K562 (cell line): Measurements from ENCODE around the gene MDM1. TPM values are rescaled to one million over a fixed set of nuclear protein-coding genes. Genes with fewer than 3 reads are reported as not detected.

Experiments
- ATAC-seq: fragments of 200-7000 bp; cut with Tn5 transposase; 3 replicates; pipeline ENCODE4 v1.9.1; 2020; ENCODE audit warnings: moderate library complexity
- BruUV-seq: library from RNA; stranded (reverse); fragments of 400-500 nt; replicated peaks from 2 replicates; lab custom pipeline; 2021; lab: Mats Ljungman, UMichigan
- CTCF ChIA-PET: fragments of 300-600 bp; formaldehyde crosslinking; extraction: SDS; loops from one replicate; lab custom pipeline; 2021; ENCODE audit warnings: low intra/inter-chr PET ratio; lab: Yijun Ruan, JAX
- POLR2A ChIA-PET: fragments of 300-600, 350-650 bp; sonication (Branson Sonifier 250); formaldehyde crosslinking; extraction: SDS; loops from one replicate; lab custom pipeline; 2021; ENCODE audit warnings: antibody characterized with exemption, inconsistent platforms; lab: Yijun Ruan, JAX
- DNase-seq, 4 experiments: peaks; one replicate each; pipeline versions ENCODE4 v3.0.0 to v3.0.0-alpha.2; 2011 to 2018; ENCODE audit warnings: low spot score in 3 of 4, mixed read lengths in 3 of 4; ENCODE audit errors: extremely low read depth in 1 of 4
- FAIRE-seq: peaks from 2 replicates; lab custom pipeline; 2011; peaks lifted over from hg19 to GRCh38; lab: Jason Lieb, UNC
- H2AFZ ChIP-seq: 2 replicates; pipeline ENCODE4 v1.6.0; 2011; ENCODE audit warnings: low read depth, low read length, control low read depth, inconsistent platforms
- H3K27ac ChIP-seq: fragments of 200-600 bp; 3 replicates; pipeline ENCODE4 v1.8.0; 2011; ENCODE audit warnings: low read depth, mild to moderate bottlenecking, control low read depth, inconsistent platforms, low read length, moderate library complexity, mixed read lengths; ENCODE audit errors: extremely low read depth
- H3K27me3 ChIP-seq, 2 experiments: fragments of 300-600 bp in 1 of 2; 2 replicates in 1 of 2; 3 replicates in 1 of 2; pipeline versions ENCODE4 v1.6.0 to v1.8.0; 2011; ENCODE audit warnings: inconsistent platforms in 2 of 2, low read length in 2 of 2, mild to moderate bottlenecking in 1 of 2, mixed read lengths in 1 of 2, moderate library complexity in 1 of 2; ENCODE audit not compliant: control insufficient read depth in 2 of 2, insufficient read depth in 2 of 2
- H3K36me3 ChIP-seq: fragments of 300-600 bp; 3 replicates; pipeline ENCODE4 v1.8.0; 2011; ENCODE audit warnings: mild to moderate bottlenecking, low read length, inconsistent platforms; ENCODE audit not compliant: control insufficient read depth, insufficient read depth
- H3K4me1 ChIP-seq, 2 experiments: fragments of 200-600 bp in 1 of 2; replicated peaks in 1 of 2; 2 replicates in 1 of 2; 3 replicates in 1 of 2; pipeline versions ENCODE4 v1.5.1 to v1.8.0; 2011; ENCODE audit warnings: inconsistent platforms in 2 of 2, low read length in 2 of 2, mild to moderate bottlenecking in 1 of 2, mixed read lengths in 1 of 2, moderate library complexity in 1 of 2; ENCODE audit not compliant: control insufficient read depth in 2 of 2, insufficient read depth in 2 of 2
- H3K4me2 ChIP-seq: 2 replicates; pipeline ENCODE4 v1.6.1; 2011; ENCODE audit warnings: low read length, control low read depth, inconsistent platforms, mixed read lengths; ENCODE audit not compliant: insufficient read depth
- H3K4me3 ChIP-seq: fragments of 200-600 bp; sonication (generic), shearing (Covaris generic); 2 replicates; pipeline ENCODE4 v1.5.1; 2016; ENCODE audit warnings: control low read depth, inconsistent platforms
- H3K79me2 ChIP-seq: fragments of 200-600 bp; 3 replicates; pipeline ENCODE4 v1.8.0; 2011; ENCODE audit warnings: low read length, inconsistent platforms; ENCODE audit not compliant: control insufficient read depth, insufficient read depth
- H3K9ac ChIP-seq, 2 experiments: 2 replicates each; pipeline versions ENCODE4 v1.6.0 to v1.6.1; 2011; ENCODE audit warnings: low read depth in 2 of 2, low read length in 2 of 2, control low read depth in 1 of 2, inconsistent platforms in 1 of 2, mild to moderate bottlenecking in 1 of 2, mixed read lengths in 1 of 2; ENCODE audit not compliant: insufficient read depth in 1 of 2
- H3K9me1 ChIP-seq: one replicate; pipeline ENCODE4 v1.6.0; 2011; ENCODE audit warnings: inconsistent platforms, mild to moderate bottlenecking, low read length, moderate library complexity; ENCODE audit not compliant: control insufficient read depth, insufficient read depth
- H3K9me3 ChIP-seq: replicated peaks from 2 replicates; pipeline ENCODE4 v1.5.1; 2011; ENCODE audit warnings: low read depth, low read length, inconsistent platforms; ENCODE audit not compliant: control insufficient read depth, insufficient read depth
- H4K20me1 ChIP-seq: replicated peaks from 2 replicates; pipeline ENCODE4 v1.6.1; 2011; ENCODE audit warnings: low read length, inconsistent platforms, mixed read lengths; ENCODE audit not compliant: control insufficient read depth, insufficient read depth
- HNRNPLL ChIP-seq: fragments of 200-400 bp; formaldehyde crosslinking; IDR thresholded peaks from 2 replicates; pipeline ENCODE4 v1.6.1; 2017; ENCODE audit warnings: low read length, low read depth, mild to moderate bottlenecking; ENCODE audit not compliant: poor library complexity, severe bottlenecking
- IRF1 ChIP-seq: sonication (generic); formaldehyde crosslinking; IDR thresholded peaks from 2 replicates; pipeline ENCODE4 v1.8.0; 2022; ENCODE audit warnings: missing genetic modification reagents, mild to moderate bottlenecking, borderline replicate concordance
- TFAP4 ChIP-seq: sonication (generic); formaldehyde crosslinking; IDR thresholded peaks from 2 replicates; pipeline ENCODE4 v1.8.0; 2022; ENCODE audit warnings: missing genetic modification reagents, mild to moderate bottlenecking, moderate library complexity, borderline replicate concordance
- ZBED1 ChIP-seq: IDR thresholded peaks from 2 replicates; pipeline ENCODE4 v1.6.1; 2014
- ZBTB5 ChIP-seq: fragments of 450-650 bp; IDR thresholded peaks from 2 replicates; pipeline ENCODE4 v1.6.1; 2017; ENCODE audit warnings: antibody characterized with exemption
- ZC3H4 ChIP-seq: sonication (generic); formaldehyde crosslinking; IDR thresholded peaks from 2 replicates; pipeline ENCODE4 v1.9.0; 2021; ENCODE audit warnings: missing genetic modification reagents, borderline replicate concordance
- ZNF274 ChIP-seq: IDR thresholded peaks from 2 replicates; pipeline ENCODE4 v1.6.1; 2011; ENCODE audit warnings: low read depth, mild to moderate bottlenecking, low read length, moderate library complexity, borderline replicate concordance
- ZNF407 ChIP-seq: fragments of 450-650 bp; IDR thresholded peaks from 2 replicates; pipeline ENCODE4 v1.6.1; 2016; ENCODE audit warnings: low read depth
- WGBS: fragments of 100-300 bp; shearing (Covaris generic); methylation state at CpG from one replicate; pipeline ENCODE4 v1.1.6; 2016; ENCODE audit warnings: low coverage, mixed read lengths; ENCODE audit not compliant: insufficient coverage; ENCODE audit errors: missing lambda C conversion rate; 5-methylcytosine and 5-hydroxymethylcytosine counted together
- in situ Hi-C: fragments of 300-500 bp; cut with MboI; formaldehyde crosslinking; loops from 4 replicates; pipeline ENCODE4 v1.15.0; 2018; ENCODE audit warnings: inconsistent platforms, mixed read lengths
- intact Hi-C: fragments of 100-400 bp; cut with micrococcal nuclease; formaldehyde crosslinking; loops from 2 replicates; pipeline ENCODE4 v1.14.2; 2022
- polyA plus RNA-seq, 8 experiments: library from polyadenylated mRNA; depleted of rRNA in 4 of 8; stranded (reverse) in 5 of 8; unstranded in 3 of 8; fragments of >200 nt; fragmentation: Nextera tagmentation in 2 of 8; fragmentation: Illumina TruSeq in 1 of 8; extraction: Ambion mirVana in 2 of 8; extraction: Trizol in 1 of 8; gene quantifications; 2 replicates each; pipeline versions ENCODE4 v1.2.1 to v1.2.3, GENCODE V29; 2011 to 2014; ENCODE audit warnings: inconsistent platforms in 1 of 8, missing spikeins in 1 of 8
- total RNA-seq, 7 experiments: library from RNA; depleted of rRNA in 6 of 7; stranded (reverse); fragments of >200 nt in 6 of 7; fragmentation: Illumina TruSeq in 2 of 7; extraction: Trizol in 2 of 7; gene quantifications; 2 replicates each; pipeline versions ENCODE4 v1.2.1 to v1.2.3, GENCODE V29; 2011 to 2021; ENCODE audit warnings: low replicate concordance in 1 of 7

MDM1 gene
- total and polyA plus RNA-seq, 9 of the 15 experiments (the other 6 are each of a cell fraction or from before 2014, with no cell fraction given): 7.5 to 16.8 (median 13.1) TPM

GRCh38 chr12:68350753-68351152, 18.6 kb upstream of the MDM1 start (continued):
- TF ChIP-seq HNRNPLL (no peak), TFAP4 (no peak), ZNF274 (no peak), ZBED1 (no peak), ZC3H4 (CRISPR knock-in tag) (no peak)

GRCh38 chr12:68349921-68350606, 17.9 kb upstream of the MDM1 start:
- ChIA-PET POLR2A (interaction anchor here (0.5 to 1.0 kb wide), 2 partner anchors 118 to 320 kb away, joined by 3 read pairs; no protein-coding TSS in a partner anchor), CTCF (no interaction called here)
- no peak overlapping the region for H3K4me2 ChIP-seq
- peaks cover 0 to 10% of the 10 kb centered on the region in 2 experiments; a peak in 3 of 5 replicates for H3K4me1 ChIP-seq
- in situ Hi-C loops (no loop called here), intact Hi-C loops (loop anchor here (10.0 kb wide), 1 partner anchor 145 kb away; no protein-coding TSS in a partner anchor)
- H2AFZ ChIP-seq: no peak overlapping the region
- no peaks in the 10 kb centered on the region for H3K36me3 ChIP-seq
- no TSS peak for BruUV-seq
- H4K20me1 ChIP-seq: no peaks in the 10 kb centered on the region
- peaks cover 11 to 19% of the 10 kb centered on the region in 2 experiments; a peak in 4 of 5 replicates for H3K27me3 ChIP-seq
- no peak overlapping the region for H3K9ac ChIP-seq
- ATAC-seq (no peak), FAIRE-seq (no peak), DNase-seq (no peak)
- no peaks in the 10 kb centered on the region for H3K79me2 ChIP-seq
- 10% methylated on average over 5 of the region's 5 CpGs for WGBS
- no peaks in the 10 kb centered on the region for H3K9me3 ChIP-seq
- no peaks in the 10 kb centered on the region for H3K9me1 ChIP-seq
- H3K4me3 ChIP-seq: no peak overlapping the region
- no peak overlapping the region for H3K27ac ChIP-seq
- TF ChIP-seq ZNF407: no peak
- TF ChIP-seq ZBTB5: no peak
- no peak for TF ChIP-seq IRF1 (CRISPR knock-in tag)
